Neural progenitor cell (in vitro differentiated cells): ENCODE data around the gene HES4. TPM values are rescaled to one million over a fixed set of nuclear protein-coding genes. Genes with fewer than 3 reads are reported as not detected.
"Not testable (repeated sequence)": the region's sequence is repeated elsewhere in the genome, so short reads cannot be mapped to it uniquely, and the experiment has no call there.

Experiments
- DNase-seq: peaks from one replicate; pipeline ENCODE4 v3.0.0-alpha.2; 2016; ENCODE audit warnings: low spot score
- H2AFZ ChIP-seq: fragments of 200-600 bp; sonication (generic); replicated peaks from 2 replicates; pipeline ENCODE4 v1.6.1; 2016; ENCODE audit warnings: antibody characterized with exemption
- H3F3A ChIP-seq: fragments of 200-600 bp; sonication (generic); 2 replicates; pipeline ENCODE4 v1.6.1; 2016; ENCODE audit warnings: antibody characterized with exemption, low read depth
- H3K27ac ChIP-seq: fragments of 200-600 bp; sonication (generic); 2 replicates; pipeline ENCODE4 v1.5.1; 2016; ENCODE audit warnings: mild to moderate bottlenecking
- H3K27me3 ChIP-seq: fragments of 200-600 bp; sonication (generic); 2 replicates; pipeline ENCODE4 v1.6.1; 2016; ENCODE audit warnings: mild to moderate bottlenecking, moderate library complexity
- H3K36me3 ChIP-seq: fragments of 200-600 bp; sonication (generic); 2 replicates; pipeline ENCODE4 v1.5.1; 2016
- H3K4me1 ChIP-seq: fragments of 200-600 bp; sonication (generic); 2 replicates; pipeline ENCODE4 v1.6.1; 2016; ENCODE audit warnings: mixed run types
- H3K4me2 ChIP-seq: fragments of 200-600 bp; sonication (generic); 2 replicates; pipeline ENCODE4 v1.6.1; 2016
- H3K4me3 ChIP-seq: fragments of 200-600 bp; sonication (generic); 2 replicates; pipeline ENCODE4 v1.5.1; 2016
- H3K79me2 ChIP-seq: fragments of 200-600 bp; sonication (generic); 2 replicates; pipeline ENCODE4 v1.6.1; 2016; ENCODE audit warnings: low read depth
- H3K9ac ChIP-seq: fragments of 200-600 bp; sonication (generic); 2 replicates; pipeline ENCODE4 v1.6.1; 2016
- H3K9me3 ChIP-seq: fragments of 200-600 bp; sonication (generic); 2 replicates; pipeline ENCODE4 v1.5.1; 2016; ENCODE audit warnings: low read depth
- H4K20me1 ChIP-seq: fragments of 200-600 bp; sonication (generic); 2 replicates; pipeline ENCODE4 v1.6.1; 2016; ENCODE audit warnings: low read depth
- H3K27ac Mint-ChIP-seq: 3 replicates; pipeline ENCODE4 v1.8.0; 2021; ENCODE audit warnings: mixed read lengths
- H3K27me3 Mint-ChIP-seq: 2 replicates; pipeline ENCODE4 v1.8.0; 2022; ENCODE audit warnings: low read depth, mild to moderate bottlenecking, inconsistent platforms, moderate library complexity, mixed read lengths; ENCODE audit not compliant: insufficient read depth
- H3K36me3 Mint-ChIP-seq: 3 replicates; pipeline ENCODE4 v1.8.0; 2021; ENCODE audit warnings: mixed read lengths
- H3K4me1 Mint-ChIP-seq: 3 replicates; pipeline ENCODE4 v1.8.0; 2021; ENCODE audit warnings: mixed read lengths
- H3K4me3 Mint-ChIP-seq: 3 replicates; pipeline ENCODE4 v1.8.0; 2021; ENCODE audit warnings: mild to moderate bottlenecking, moderate library complexity, mixed read lengths
- H3K9me3 Mint-ChIP-seq: 3 replicates; pipeline ENCODE4 v1.8.0; 2020; ENCODE audit warnings: mixed read lengths
- EZH2 ChIP-seq: fragments of 200-600 bp; sonication (generic); IDR thresholded peaks from 2 replicates; pipeline ENCODE4 v1.6.1; 2017; ENCODE audit warnings: antibody characterized with exemption, mild to moderate bottlenecking, moderate library complexity
- EZH2phosphoT487 ChIP-seq: fragments of 200-600 bp; sonication (generic); IDR thresholded peaks from 2 replicates; pipeline ENCODE4 v1.6.1; 2017; ENCODE audit warnings: antibody characterized with exemption
- total RNA-seq: library from RNA; depleted of rRNA; stranded (reverse); fragments of >200 nt; gene quantifications from 2 replicates; pipeline ENCODE4 v1.2.3, GENCODE V29; 2015; ENCODE audit warnings: low replicate concordance
- TF ChIP-seq, protein P1 (sequence below): fragments of 200-600 bp; sonication (generic); IDR thresholded peaks from 2 replicates; pipeline ENCODE4 v1.5.1; 2017; ENCODE audit warnings: antibody characterized with exemption, mild to moderate bottlenecking

HES4 gene
- total RNA-seq, 1 donor from 2014 or later, result 7.6 TPM

DNA sequence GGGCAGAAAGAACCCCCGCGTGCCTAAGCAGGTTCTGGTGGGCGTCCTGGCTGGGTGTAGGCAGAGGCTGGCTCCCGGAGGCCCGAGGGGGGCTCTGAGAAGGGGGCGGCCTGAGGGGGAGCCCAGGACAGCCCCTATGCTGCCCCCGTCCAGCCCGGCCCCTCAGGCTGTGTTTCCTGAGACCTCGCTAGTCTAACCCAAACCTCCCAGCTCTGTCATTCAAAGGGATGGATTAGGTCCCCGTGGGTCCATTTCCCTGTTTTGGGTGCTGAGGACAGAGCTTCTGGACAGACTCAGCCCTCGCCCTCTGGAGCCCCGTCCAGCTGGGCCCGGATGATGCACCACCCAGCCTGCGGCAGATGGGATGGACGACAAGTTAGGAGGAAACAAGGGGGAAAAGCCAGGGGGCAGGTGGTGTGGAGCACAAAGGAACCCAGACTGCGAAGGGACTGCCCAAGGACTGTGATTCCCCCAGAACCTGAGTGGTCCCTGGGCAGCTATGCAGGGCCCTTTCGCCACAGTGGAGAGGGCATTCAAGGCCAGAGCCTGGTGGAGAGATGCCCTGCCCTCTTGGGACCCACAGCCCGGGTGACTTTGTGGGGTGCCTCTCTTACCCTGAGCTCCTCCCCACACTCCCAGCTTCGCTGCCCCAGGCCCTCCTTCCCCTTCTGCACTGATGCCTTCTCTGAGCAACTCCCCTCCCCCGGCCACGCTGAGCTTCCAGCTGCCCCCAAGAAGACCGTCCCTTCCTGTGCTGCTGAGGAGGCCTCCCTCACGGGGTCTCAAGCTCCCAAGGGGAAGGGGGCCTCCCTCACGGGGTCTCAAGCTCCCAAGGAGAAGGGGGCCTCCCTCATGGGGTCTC, 2.8 kb downstream of the HES4 start:
- H3K27me3 ChIP-seq, result peaks cover 100% of the 10 kb centered on the region
- peaks cover 29% of the 10 kb centered on the region for H3F3A ChIP-seq
- H2AFZ ChIP-seq, result no peak overlapping the region
- H3K79me2 ChIP-seq, result no peaks in the 10 kb centered on the region
- H3K4me3 Mint-ChIP-seq, result peak overlapping the region; percentile 59
- H3K4me2 ChIP-seq, result peak overlapping the region; percentile 97
- H3K27ac ChIP-seq, result no peak overlapping the region
- H3K4me3 ChIP-seq, result no peak overlapping the region
- H3K9me3 Mint-ChIP-seq, result peaks cover 13% of the 10 kb centered on the region
- H3K9ac ChIP-seq, result no peak overlapping the region
- peaks cover 12% of the 10 kb centered on the region for H3K4me1 ChIP-seq
- H3K36me3 ChIP-seq, result no peaks in the 10 kb centered on the region
- peaks cover 14% of the 10 kb centered on the region for H3K27me3 Mint-ChIP-seq
- peaks cover 22% of the 10 kb centered on the region for H4K20me1 ChIP-seq
- H3K4me1 Mint-ChIP-seq, result peaks cover 9% of the 10 kb centered on the region
- TF ChIP-seq, protein P1, sequence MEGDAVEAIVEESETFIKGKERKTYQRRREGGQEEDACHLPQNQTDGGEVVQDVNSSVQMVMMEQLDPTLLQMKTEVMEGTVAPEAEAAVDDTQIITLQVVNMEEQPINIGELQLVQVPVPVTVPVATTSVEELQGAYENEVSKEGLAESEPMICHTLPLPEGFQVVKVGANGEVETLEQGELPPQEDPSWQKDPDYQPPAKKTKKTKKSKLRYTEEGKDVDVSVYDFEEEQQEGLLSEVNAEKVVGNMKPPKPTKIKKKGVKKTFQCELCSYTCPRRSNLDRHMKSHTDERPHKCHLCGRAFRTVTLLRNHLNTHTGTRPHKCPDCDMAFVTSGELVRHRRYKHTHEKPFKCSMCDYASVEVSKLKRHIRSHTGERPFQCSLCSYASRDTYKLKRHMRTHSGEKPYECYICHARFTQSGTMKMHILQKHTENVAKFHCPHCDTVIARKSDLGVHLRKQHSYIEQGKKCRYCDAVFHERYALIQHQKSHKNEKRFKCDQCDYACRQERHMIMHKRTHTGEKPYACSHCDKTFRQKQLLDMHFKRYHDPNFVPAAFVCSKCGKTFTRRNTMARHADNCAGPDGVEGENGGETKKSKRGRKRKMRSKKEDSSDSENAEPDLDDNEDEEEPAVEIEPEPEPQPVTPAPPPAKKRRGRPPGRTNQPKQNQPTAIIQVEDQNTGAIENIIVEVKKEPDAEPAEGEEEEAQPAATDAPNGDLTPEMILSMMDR, result no peak
- no peak for TF ChIP-seq EZH2
- TF ChIP-seq EZH2phosphoT487, result no peak
- no peak overlapping the region for H3K27ac Mint-ChIP-seq
- peaks cover 2% of the 10 kb centered on the region for H3K36me3 Mint-ChIP-seq
- DNase-seq, result no peak
- H3K9me3 ChIP-seq, result no peaks in the 10 kb centered on the region

DNA sequence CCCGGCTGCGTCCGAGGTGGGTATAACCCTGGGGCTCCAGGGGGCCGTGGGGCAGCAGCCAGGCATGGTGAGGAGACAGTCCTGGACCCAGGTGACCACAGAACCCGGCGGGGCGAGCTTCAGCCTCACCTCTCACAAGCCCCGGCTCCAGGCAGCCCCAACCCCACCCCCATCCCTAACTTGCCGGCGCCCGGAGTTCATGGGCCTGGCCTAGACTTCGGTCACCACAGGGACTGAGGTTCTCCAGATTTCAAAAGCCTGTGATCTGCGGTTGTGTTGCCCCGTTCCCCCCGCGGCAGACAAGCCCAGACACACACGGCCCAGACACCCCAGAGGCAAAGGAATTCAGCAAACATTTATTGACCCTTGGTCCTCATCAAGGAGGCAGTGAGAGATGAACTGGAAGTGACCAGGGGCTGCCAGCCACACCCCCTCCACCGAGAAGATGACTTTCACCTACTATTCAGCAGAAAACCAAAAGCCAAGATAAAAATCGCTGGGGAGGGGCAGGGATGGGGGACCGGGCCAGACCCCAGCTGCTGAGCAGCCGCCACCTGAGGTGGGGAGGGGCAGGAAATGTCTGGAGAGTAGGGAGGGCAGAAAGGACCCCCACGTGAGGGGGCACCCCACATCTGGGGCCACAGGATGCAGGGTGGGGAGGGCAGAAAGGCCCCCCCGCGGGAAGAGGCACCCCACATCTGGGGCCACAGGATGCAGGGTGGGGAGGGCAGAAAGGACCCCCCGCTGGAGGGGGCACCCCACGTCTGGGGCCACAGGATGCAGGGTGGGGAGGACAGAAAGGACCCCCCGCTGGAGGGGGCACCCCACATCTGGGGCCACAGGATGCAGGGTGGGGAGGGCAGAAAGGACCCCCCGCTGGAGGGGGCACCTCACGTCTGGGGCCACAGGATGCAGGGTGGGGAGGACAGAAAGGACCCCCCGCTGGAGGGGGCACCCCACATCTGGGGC, 3.9 kb downstream of the HES4 start:
- no peaks in the 10 kb centered on the region for H3K79me2 ChIP-seq
- peaks cover 24% of the 10 kb centered on the region for H3K9me3 Mint-ChIP-seq
- H3K27ac Mint-ChIP-seq, result peak overlapping the region; percentile 78
- peaks cover 22% of the 10 kb centered on the region for H4K20me1 ChIP-seq
- no peak overlapping the region for H3K9ac ChIP-seq
- H3F3A ChIP-seq, result peaks cover 27% of the 10 kb centered on the region
- DNase-seq, result no peak
- TF ChIP-seq, protein P1, result no peak
- TF ChIP-seq EZH2phosphoT487, result no peak
- TF ChIP-seq EZH2, result no peak
- H2AFZ ChIP-seq, result no peak overlapping the region
- peak overlapping the region; percentile 56 for H3K4me3 Mint-ChIP-seq
- H3K4me1 ChIP-seq, result peaks cover 12% of the 10 kb centered on the region
- no peak overlapping the region for H3K27ac ChIP-seq
- peaks cover 9% of the 10 kb centered on the region for H3K4me1 Mint-ChIP-seq
- no peak overlapping the region for H3K4me3 ChIP-seq
- H3K27me3 Mint-ChIP-seq, result peaks cover 14% of the 10 kb centered on the region
- no peaks in the 10 kb centered on the region for H3K36me3 ChIP-seq
- H3K4me2 ChIP-seq, result no peak overlapping the region
- peaks cover 2% of the 10 kb centered on the region for H3K36me3 Mint-ChIP-seq
- peaks cover 100% of the 10 kb centered on the region for H3K27me3 ChIP-seq
- H3K9me3 ChIP-seq, result no peaks in the 10 kb centered on the region

DNA sequence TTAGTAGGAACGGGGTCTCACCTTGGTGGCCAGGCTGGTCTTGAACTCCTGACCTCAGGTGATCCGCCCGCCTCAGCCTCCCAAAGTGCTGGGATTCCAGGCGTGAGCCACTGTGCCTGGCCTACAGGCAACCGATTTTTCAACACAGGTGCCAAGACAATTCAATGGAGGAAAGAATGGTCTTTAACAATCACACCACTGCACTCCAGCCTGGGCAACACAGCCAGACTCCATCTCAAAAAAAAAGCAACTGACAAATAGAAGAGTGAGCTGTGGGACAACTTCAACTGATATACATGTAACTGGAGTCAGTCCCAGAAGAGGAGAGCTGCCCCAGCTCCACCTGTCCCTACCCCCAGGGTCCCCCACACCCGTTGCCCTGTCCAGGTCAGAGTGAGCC, 5.4 kb downstream of the HES4 start:
- DNase-seq, H3K9ac ChIP-seq, H3K4me2 ChIP-seq, H3K4me3 ChIP-seq, H2AFZ ChIP-seq, H3K79me2 ChIP-seq, H3K27ac ChIP-seq, H3K9me3 ChIP-seq, H3K36me3 ChIP-seq, H3K4me1 Mint-ChIP-seq, H3K27ac Mint-ChIP-seq, H3K36me3 Mint-ChIP-seq: not testable (repeated sequence)
- peaks cover 19% of the 10 kb centered on the region for H3F3A ChIP-seq
- Mint-ChIP-seq H3K9me3 (peaks cover 29% of the 10 kb centered on the region), H3K27me3 (peaks cover 19% of the 10 kb centered on the region), H3K4me3 (peak overlapping the region; percentile 69)
- H3K27me3 ChIP-seq, result peaks cover 100% of the 10 kb centered on the region
- peaks cover 22% of the 10 kb centered on the region for H4K20me1 ChIP-seq
- H3K4me1 ChIP-seq, result peaks cover 12% of the 10 kb centered on the region
